Progenitor cell of endocrine pancreas (in vitro differentiated cells): Measurements from ENCODE around the gene VWA5A. TPM values are rescaled to one million over a fixed set of nuclear protein-coding genes. Genes with fewer than 3 reads are reported as not detected.
A peak's percentile ranks its signal among the peaks of the same experiment; 100 is the strongest.
"Not testable (repeated sequence)": the region's sequence is repeated elsewhere in the genome, so short reads cannot be mapped to it uniquely, and the experiment has no call there.

ENCODE experiments used
- DNase-seq: peaks from one replicate; pipeline ENCODE4 v3.0.0; 2021; ENCODE audit warnings: low spot score; ENCODE audit not compliant: unreplicated experiment
- H3K27ac Mint-ChIP-seq: 2 replicates; pipeline ENCODE4 v1.8.0; 2021; ENCODE audit warnings: mild to moderate bottlenecking, moderate library complexity, mixed read lengths
- H3K27me3 Mint-ChIP-seq: 2 replicates; pipeline ENCODE4 v1.8.0; 2021; ENCODE audit warnings: mixed read lengths
- H3K36me3 Mint-ChIP-seq: 2 replicates; pipeline ENCODE4 v1.8.0; 2022; ENCODE audit warnings: mixed read lengths; ENCODE audit not compliant: insufficient read depth
- H3K4me1 Mint-ChIP-seq: 2 replicates; pipeline ENCODE4 v1.8.0; 2021; ENCODE audit warnings: low read depth, mixed read lengths
- H3K4me3 Mint-ChIP-seq: 2 replicates; pipeline ENCODE4 v1.8.0; 2021; ENCODE audit warnings: low read depth, mild to moderate bottlenecking, moderate library complexity, mixed read lengths
- H3K9me3 Mint-ChIP-seq: 2 replicates; pipeline ENCODE4 v1.8.0; 2021; ENCODE audit warnings: low read depth, mixed read lengths
- total RNA-seq: library from RNA; stranded (reverse); gene quantifications from 2 replicates; pipeline ENCODE4 v1.2.1, GENCODE V29; 2021
- TF ChIP-seq, protein P1 (sequence below): fragments of 200-600 bp; sonication (generic); IDR thresholded peaks from one replicate; pipeline ENCODE4 v1.5.0; 2021; ENCODE audit warnings: antibody characterized with exemption, mild to moderate bottlenecking; ENCODE audit not compliant: unreplicated experiment

The VWA5A gene
- total RNA-seq, 1 donor from 2014 or later: 22.6 TPM

- DNase-seq: no peak
- no peaks in the 10 kb centered on the region for H3K36me3 Mint-ChIP-seq
- TF ChIP-seq, protein P1, sequence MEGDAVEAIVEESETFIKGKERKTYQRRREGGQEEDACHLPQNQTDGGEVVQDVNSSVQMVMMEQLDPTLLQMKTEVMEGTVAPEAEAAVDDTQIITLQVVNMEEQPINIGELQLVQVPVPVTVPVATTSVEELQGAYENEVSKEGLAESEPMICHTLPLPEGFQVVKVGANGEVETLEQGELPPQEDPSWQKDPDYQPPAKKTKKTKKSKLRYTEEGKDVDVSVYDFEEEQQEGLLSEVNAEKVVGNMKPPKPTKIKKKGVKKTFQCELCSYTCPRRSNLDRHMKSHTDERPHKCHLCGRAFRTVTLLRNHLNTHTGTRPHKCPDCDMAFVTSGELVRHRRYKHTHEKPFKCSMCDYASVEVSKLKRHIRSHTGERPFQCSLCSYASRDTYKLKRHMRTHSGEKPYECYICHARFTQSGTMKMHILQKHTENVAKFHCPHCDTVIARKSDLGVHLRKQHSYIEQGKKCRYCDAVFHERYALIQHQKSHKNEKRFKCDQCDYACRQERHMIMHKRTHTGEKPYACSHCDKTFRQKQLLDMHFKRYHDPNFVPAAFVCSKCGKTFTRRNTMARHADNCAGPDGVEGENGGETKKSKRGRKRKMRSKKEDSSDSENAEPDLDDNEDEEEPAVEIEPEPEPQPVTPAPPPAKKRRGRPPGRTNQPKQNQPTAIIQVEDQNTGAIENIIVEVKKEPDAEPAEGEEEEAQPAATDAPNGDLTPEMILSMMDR: no peak
- no peak overlapping the region for H3K27ac Mint-ChIP-seq
- no peak overlapping the region for H3K4me3 Mint-ChIP-seq
- H3K4me1 Mint-ChIP-seq: peaks cover 22% of the 10 kb centered on the region
- peaks cover 7% of the 10 kb centered on the region for H3K9me3 Mint-ChIP-seq
- H3K27me3 Mint-ChIP-seq: no peaks in the 10 kb centered on the region
Measured at GRCh38 chr11:124168796-124169195, 53.5 kb downstream of the VWA5A start.

- not testable (repeated sequence) for DNase-seq, H3K36me3 Mint-ChIP-seq, H3K27ac Mint-ChIP-seq, H3K27me3 Mint-ChIP-seq, H3K9me3 Mint-ChIP-seq, H3K4me3 Mint-ChIP-seq
- H3K4me1 Mint-ChIP-seq: peaks cover 25% of the 10 kb centered on the region
Measured at GRCh38 chr11:124170315-124170714, 55.1 kb downstream of the VWA5A start.

- Mint-ChIP-seq H3K27me3 (no peaks in the 10 kb centered on the region), H3K9me3 (peaks cover 7% of the 10 kb centered on the region), H3K27ac (peak overlapping the region; percentile 25), H3K36me3 (no peaks in the 10 kb centered on the region), H3K4me3 (no peak overlapping the region), H3K4me1 (peaks cover 25% of the 10 kb centered on the region)
- TF ChIP-seq, protein P1: no peak
- DNase-seq: no peak
Measured at GRCh38 chr11:124170801-124171586, 55.7 kb downstream of the VWA5A start.

DNA sequence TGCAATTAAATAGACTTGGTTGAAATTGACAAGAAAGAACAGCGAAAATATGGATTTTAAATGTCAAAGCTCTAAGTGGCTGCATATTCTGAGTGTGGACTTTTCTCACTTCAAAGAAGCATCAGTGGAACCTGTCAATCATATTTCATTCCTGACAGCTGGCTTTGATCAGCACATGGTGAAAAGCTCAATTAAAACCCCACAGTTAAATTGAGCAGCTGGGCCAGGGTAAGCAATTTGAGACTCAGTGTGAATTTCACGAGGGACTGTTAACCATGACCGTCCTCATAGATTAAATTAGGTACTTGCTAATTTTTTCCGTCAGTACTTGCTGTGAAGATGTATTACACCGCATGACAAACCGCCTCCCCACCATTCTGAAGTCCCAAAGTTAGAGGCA, 56.9 kb downstream of the VWA5A start:
- peaks cover 7% of the 10 kb centered on the region for H3K9me3 Mint-ChIP-seq
- H3K4me3 Mint-ChIP-seq: no peak overlapping the region
- peaks cover 22% of the 10 kb centered on the region for H3K4me1 Mint-ChIP-seq
- no peaks in the 10 kb centered on the region for H3K27me3 Mint-ChIP-seq
- no peaks in the 10 kb centered on the region for H3K36me3 Mint-ChIP-seq
- no peak for DNase-seq
- TF ChIP-seq, protein P1: no peak
- H3K27ac Mint-ChIP-seq: no peak overlapping the region

DNA sequence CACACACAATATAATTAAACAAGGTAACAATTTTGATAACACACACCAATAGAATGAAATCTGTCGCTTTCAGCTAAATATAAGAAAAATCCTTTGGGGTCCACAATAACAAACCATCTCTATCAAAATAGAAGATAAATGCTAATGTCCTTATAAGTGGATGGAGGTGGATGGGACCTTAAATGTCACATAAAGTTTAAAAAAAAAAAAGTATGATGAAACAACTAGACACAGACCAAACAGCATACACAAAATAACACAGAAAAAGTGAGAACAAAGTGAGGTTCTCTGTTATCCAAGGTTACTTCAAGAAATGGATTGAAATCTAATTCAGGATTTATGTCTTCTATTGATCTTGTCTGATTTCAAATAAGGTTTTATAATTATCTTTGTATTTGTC, 57.3 kb downstream of the VWA5A start:
- H3K9me3 Mint-ChIP-seq: peaks cover 7% of the 10 kb centered on the region
- H3K27me3 Mint-ChIP-seq: no peaks in the 10 kb centered on the region
- H3K36me3 Mint-ChIP-seq: no peaks in the 10 kb centered on the region

More for the DNA sequence above, 57.3 kb downstream of the VWA5A start:
- H3K4me3 Mint-ChIP-seq: no peak overlapping the region
- TF ChIP-seq, protein P1: no peak
- H3K4me1 Mint-ChIP-seq: peaks cover 17% of the 10 kb centered on the region
- DNase-seq: no peak
- H3K27ac Mint-ChIP-seq: no peak overlapping the region
